HepG2 (cell line): ENCODE measurements around the gene CMPK2. TPM values are rescaled to one million over a fixed set of nuclear protein-coding genes. Genes with fewer than 3 reads are reported as not detected.

ENCODE experiments used
- ATAC-seq: fragments of 200-7000 bp; cut with Tn5 transposase; 3 replicates; pipeline ENCODE4 v1.9.1; 2020; ENCODE audit warnings: mild to moderate bottlenecking, moderate library complexity
- BruUV-seq: library from RNA; stranded (reverse); fragments of 400-500 nt; replicated peaks from 2 replicates; lab custom pipeline; 2021; lab: Mats Ljungman, UMichigan
- CTCF ChIA-PET: fragments of 300-600 bp; formaldehyde crosslinking; extraction: SDS; loops from one replicate; lab custom pipeline; 2021; ENCODE audit warnings: low total read pairs, inconsistent platforms, low intra/inter-chr PET ratio; lab: Yijun Ruan, JAX
- POLR2A ChIA-PET: fragments of 350-600 bp; sonication (Branson Sonifier 250); formaldehyde crosslinking; loops from one replicate; lab custom pipeline; 2020; ENCODE audit warnings: antibody characterized with exemption, inconsistent platforms; lab: Yijun Ruan, JAX
- DNase-seq: peaks from one replicate; pipeline ENCODE4 v3.0.0-alpha.2; 2015; ENCODE audit warnings: low spot score
- FAIRE-seq: peaks from 3 replicates; lab custom pipeline; 2011; peaks lifted over from hg19 to GRCh38; lab: Jason Lieb, UNC
- H2AFZ ChIP-seq: one replicate; pipeline ENCODE4 v1.6.1; 2011; ENCODE audit warnings: low read length, inconsistent platforms
- H3K27ac ChIP-seq: fragments of 300-600 bp; 3 replicates; pipeline ENCODE4 v1.8.0; 2011; ENCODE audit warnings: mixed run types, mild to moderate bottlenecking, mixed read lengths, low read length, inconsistent platforms; ENCODE audit not compliant: insufficient read depth; ENCODE audit errors: extremely low read length
- H3K27me3 ChIP-seq, 2 experiments: fragments of 200-600 bp in 1 of 2; 2 replicates in 1 of 2; 3 replicates in 1 of 2; pipeline versions ENCODE4 v1.6.0 to v1.8.0; 2011; ENCODE audit warnings: low read length in 2 of 2, mild to moderate bottlenecking in 2 of 2, moderate library complexity in 2 of 2, inconsistent platforms in 1 of 2; ENCODE audit not compliant: insufficient read depth in 2 of 2, control insufficient read depth in 1 of 2
- H3K36me3 ChIP-seq, 2 experiments: fragments of 200-600 bp in 1 of 2; replicated peaks in 1 of 2; 2 replicates in 1 of 2; 3 replicates in 1 of 2; pipeline versions ENCODE4 v1.5.1 to v1.8.0; 2011; ENCODE audit warnings: low read length in 2 of 2, inconsistent platforms in 1 of 2; ENCODE audit not compliant: insufficient read depth in 2 of 2, control insufficient read depth in 1 of 2
- H3K4me1 ChIP-seq: 2 replicates; pipeline ENCODE4 v1.5.1; 2012; ENCODE audit warnings: low read length, inconsistent platforms; ENCODE audit not compliant: insufficient read depth
- H3K4me2 ChIP-seq: 2 replicates; pipeline ENCODE4 v1.6.0; 2011; ENCODE audit warnings: low read depth, low read length, inconsistent platforms
- H3K4me3 ChIP-seq, 3 experiments: fragments of 200-600 bp in 1 of 3; sonication (generic), shearing (Covaris generic) in 1 of 3; replicated peaks in 1 of 3; 2 replicates each; pipeline ENCODE4 v1.5.1; 2011 to 2016; ENCODE audit warnings: low read length in 3 of 3, inconsistent platforms in 2 of 3, low read depth in 2 of 3, mild to moderate bottlenecking in 2 of 3, control low read depth in 1 of 3, mixed read lengths in 1 of 3; ENCODE audit not compliant: insufficient read depth in 1 of 3
- H3K79me2 ChIP-seq: one replicate; pipeline ENCODE4 v1.6.1; 2011; ENCODE audit warnings: low read length, inconsistent platforms; ENCODE audit not compliant: insufficient read depth
- H3K9ac ChIP-seq: 2 replicates; pipeline ENCODE4 v1.6.0; 2011; ENCODE audit warnings: mild to moderate bottlenecking, low read depth, low read length, inconsistent platforms; ENCODE audit not compliant: insufficient read depth
- H3K9me3 ChIP-seq: 2 replicates; pipeline ENCODE4 v1.5.1; 2012; ENCODE audit warnings: mild to moderate bottlenecking, low read length
- H4K20me1 ChIP-seq: 2 replicates; pipeline ENCODE4 v1.6.0; 2011; ENCODE audit warnings: inconsistent platforms, mild to moderate bottlenecking, low read length, moderate library complexity; ENCODE audit not compliant: insufficient read depth
- ATF4 ChIP-seq, 2 experiments: fragments of 450-650 bp in 1 of 2; sonication (generic) in 1 of 2; formaldehyde crosslinking; IDR thresholded peaks; 2 replicates each; pipeline versions ENCODE4 v1.5.0 to v1.8.0; 2020 to 2022; ENCODE audit warnings: mild to moderate bottlenecking in 1 of 2, missing genetic modification reagents in 1 of 2
- CREB1 ChIP-seq, 2 experiments: fragments of 450-650 bp in 1 of 2; IDR thresholded peaks; 2 replicates each; pipeline ENCODE4 v1.6.1; 2016 to 2017; ENCODE audit warnings: control low read depth in 1 of 2, mild to moderate bottlenecking in 1 of 2, missing compliant biosample characterization in 1 of 2, missing genetic modification characterization in 1 of 2
- CTCF ChIP-seq: sonication (generic); formaldehyde crosslinking; IDR thresholded peaks from 2 replicates; pipeline ENCODE4 v1.5.0; 2020; ENCODE audit warnings: mild to moderate bottlenecking, missing genetic modification reagents, moderate library complexity
- ETV6 ChIP-seq: sonication (generic); formaldehyde crosslinking; conservative IDR thresholded peaks from 2 replicates; pipeline ENCODE4 v1.4.0; 2020; ENCODE audit warnings: missing genetic modification reagents
- GATAD2A ChIP-seq: IDR thresholded peaks from 2 replicates; pipeline ENCODE4 v1.6.1; 2016
- MLXIP ChIP-seq: sonication (generic); formaldehyde crosslinking; IDR thresholded peaks from 2 replicates; pipeline ENCODE4 v1.9.0; 2021; ENCODE audit warnings: missing genetic modification reagents, borderline replicate concordance
- POGK ChIP-seq: sonication (generic); formaldehyde crosslinking; conservative IDR thresholded peaks from 2 replicates; pipeline ENCODE4 v1.8.0; 2022; ENCODE audit warnings: mild to moderate bottlenecking, moderate library complexity, missing genetic modification reagents
- RAD21 ChIP-seq: fragments of 450-650 bp; formaldehyde crosslinking; IDR thresholded peaks from 2 replicates; pipeline ENCODE4 v1.5.0; 2020; ENCODE audit warnings: mild to moderate bottlenecking
- STAG1 ChIP-seq: sonication (generic); formaldehyde crosslinking; IDR thresholded peaks from 2 replicates; pipeline ENCODE4 v1.4.0; 2020; ENCODE audit warnings: missing genetic modification reagents
- TMF1 ChIP-seq: sonication (generic); formaldehyde crosslinking; IDR thresholded peaks from 2 replicates; pipeline ENCODE4 v1.8.1; 2022; ENCODE audit warnings: low read depth, missing genetic modification reagents
- ZFAT ChIP-seq: sonication (generic); formaldehyde crosslinking; conservative IDR thresholded peaks from 2 replicates; pipeline ENCODE4 v1.8.1; 2023; ENCODE audit warnings: missing genetic modification reagents, inconsistent platforms
- ZNF18 ChIP-seq: sonication (generic); formaldehyde crosslinking; IDR thresholded peaks from 2 replicates; pipeline ENCODE4 v1.8.0; 2022; ENCODE audit warnings: mild to moderate bottlenecking, missing genetic modification reagents; ENCODE audit not compliant: insufficient replicate concordance
- ZNF598 ChIP-seq: sonication (generic); formaldehyde crosslinking; IDR thresholded peaks from 2 replicates; pipeline ENCODE4 v1.5.1; 2020; ENCODE audit warnings: mild to moderate bottlenecking, missing genetic modification reagents, borderline replicate concordance
- WGBS: methylation state at CpG from one replicate; pipeline ENCODE4 v1.1.6; 2017; ENCODE audit warnings: low lambda C conversion rate; 5-methylcytosine and 5-hydroxymethylcytosine counted together
- in situ Hi-C: cut with HindIII; loops from 2 replicates; pipeline ENCODE4 v1.10.0; 2017; ENCODE audit warnings: low pct_unique_long_range_greater_than_20kb; ENCODE audit not compliant: extremely low pct_ligation_motif_present
- intact Hi-C: fragments of 100-400 bp; cut with micrococcal nuclease; formaldehyde crosslinking; loops from one replicate; pipeline ENCODE4 v1.10.0; 2022; ENCODE audit not compliant: unreplicated experiment
- polyA plus RNA-seq, 8 experiments: library from polyadenylated mRNA; depleted of rRNA in 3 of 8; stranded (reverse) in 7 of 8; unstranded in 1 of 8; fragments of >200 nt; fragmentation: Illumina TruSeq in 4 of 8; extraction: Trizol in 4 of 8; gene quantifications; 2 replicates each; pipeline versions ENCODE4 v1.2.1 to v1.2.3, GENCODE V29; 2011 to 2016; ENCODE audit warnings: low read depth in 4 of 8, missing spikeins in 1 of 8, mixed read lengths in 1 of 8; ENCODE audit not compliant: insufficient read depth in 1 of 8
- total RNA-seq, 5 experiments: library from RNA; depleted of rRNA; stranded (reverse); fragments of >200 nt; fragmentation: Illumina TruSeq; extraction: Trizol; gene quantifications; 2 replicates each; pipeline ENCODE4 v1.2.3, GENCODE V29; 2016; ENCODE audit warnings: low read depth in 1 of 5

The CMPK2 gene
- total and polyA plus RNA-seq, 2 of the 13 experiments (the other 11 are each of a cell fraction or from before 2014, with no cell fraction given): 0.04 to 1.0 TPM

- no peaks in the 10 kb centered on the region for H3K36me3 ChIP-seq
- no peak overlapping the region for H3K4me3 ChIP-seq
- no peaks in the 10 kb centered on the region for H3K4me1 ChIP-seq
- in situ Hi-C loops: no loop called here
- ChIA-PET CTCF (interaction anchor here (0.8 to 2.9 kb wide), 9 partner anchors 19 to 187 kb away, joined by 3 to 31 read pairs (median 5); no protein-coding TSS in a partner anchor), POLR2A (no interaction called here)
- H3K79me2 ChIP-seq: no peaks in the 10 kb centered on the region
- no peak overlapping the region for H3K27ac ChIP-seq
- no peak overlapping the region for H2AFZ ChIP-seq
- H3K27me3 ChIP-seq: no peaks in the 10 kb centered on the region
- no peaks in the 10 kb centered on the region for H3K9me3 ChIP-seq
- DNase-seq (peak; percentile 41), ATAC-seq (peak; percentile 56), FAIRE-seq (peak; percentile 80)
- BruUV-seq: no TSS peak
- no peak overlapping the region for H3K9ac ChIP-seq
- intact Hi-C loops: loop anchor here (1.0 to 2.0 kb wide), 4 partner anchors 71 to 187 kb away; no protein-coding TSS in a partner anchor
- H3K4me2 ChIP-seq: no peak overlapping the region
- no peaks in the 10 kb centered on the region for H4K20me1 ChIP-seq
- WGBS: 34% methylated on average over 5 of the region's 5 CpGs
- TF ChIP-seq TMF1: no peak
- no peak for TF ChIP-seq MLXIP (CRISPR knock-in tag)
- TF ChIP-seq ATF4 (CRISPR knock-in tag; IDR thresholded peaks at IDR 0.05): no peak
- no peak for TF ChIP-seq CREB1 (IDR thresholded peaks at IDR 0.05)
- peak; percentile 18; the same call in 1 of the 2 replicates for TF ChIP-seq CREB1 (CRISPR knock-in tag; IDR thresholded peaks at IDR 0.05)
- peak; percentile 73 for TF ChIP-seq CTCF (CRISPR knock-in tag)
- no peak for TF ChIP-seq ZNF598 (CRISPR knock-in tag)
- no peak for TF ChIP-seq ETV6 (CRISPR knock-in tag)
- peak; percentile 68 for TF ChIP-seq RAD21 (CRISPR knock-in tag)
- TF ChIP-seq GATAD2A: 0 out of 2 replicates have a peak, but pooled peaks have one; percentile 9
- no peak for TF ChIP-seq POGK (CRISPR knock-in tag)
- peak; percentile 88 for TF ChIP-seq STAG1 (CRISPR knock-in tag)
- TF ChIP-seq ZFAT (CRISPR knock-in tag): no peak
- TF ChIP-seq ZNF18: no peak
These were observed 31.4 kb upstream of the CMPK2 start for GRCh38 chr2:6896930-6897759.
